ENCODE results near the gene MOB3A.
A peak's percentile ranks its signal among the peaks of the same experiment; 100 is the strongest.
"Not testable (repeated sequence)": the region's sequence is repeated elsewhere in the genome, so short reads cannot be mapped to it uniquely, and the experiment has no call there.

Gene MOB3A

GRCh38 chr19:2089727-2090053 is 6.4 kb downstream of the MOB3A start:
- no peak for TF ChIP-seq CTCF (IDR thresholded peaks at IDR 0.05; ENCODE audit: extremely low read depth, insufficient read depth, missing control alignments)
- in situ Hi-C loops (cut with MboI; ENCODE audit: low pct_unique_long_range_greater_than_20kb, low sequenced_read_pairs, unreplicated experiment) = no loop called here
- no peak for DNase-seq (ENCODE audit: low spot score)

- no peak for DNase-seq (ENCODE audit: low spot score)
- no peak for TF ChIP-seq CTCF (IDR thresholded peaks at IDR 0.05; ENCODE audit: extremely low read depth, insufficient read depth, missing control alignments)
- in situ Hi-C loops (cut with MboI; ENCODE audit: low pct_unique_long_range_greater_than_20kb, low sequenced_read_pairs, unreplicated experiment) = no loop called here
These were observed 7.0 kb downstream of the MOB3A start for GRCh38 chr19:2089001-2089711.

- in situ Hi-C loops (cut with MboI; ENCODE audit: low pct_unique_long_range_greater_than_20kb, low sequenced_read_pairs, unreplicated experiment) = no loop called here
- TF ChIP-seq CTCF (IDR thresholded peaks at IDR 0.05; ENCODE audit: extremely low read depth, insufficient read depth, missing control alignments) = peak; percentile 47
- peak; percentile 56 for DNase-seq (ENCODE audit: low spot score)
These were observed 8.5 kb downstream of the MOB3A start for GRCh38 chr19:2087621-2088100.

GRCh38 chr19:2086695-2087620 is 9.2 kb downstream of the MOB3A start:
- DNase-seq (ENCODE audit: low spot score) = peak; percentile 48
- in situ Hi-C loops (cut with MboI; ENCODE audit: low pct_unique_long_range_greater_than_20kb, low sequenced_read_pairs, unreplicated experiment) = not testable (repeated sequence)

DNA sequence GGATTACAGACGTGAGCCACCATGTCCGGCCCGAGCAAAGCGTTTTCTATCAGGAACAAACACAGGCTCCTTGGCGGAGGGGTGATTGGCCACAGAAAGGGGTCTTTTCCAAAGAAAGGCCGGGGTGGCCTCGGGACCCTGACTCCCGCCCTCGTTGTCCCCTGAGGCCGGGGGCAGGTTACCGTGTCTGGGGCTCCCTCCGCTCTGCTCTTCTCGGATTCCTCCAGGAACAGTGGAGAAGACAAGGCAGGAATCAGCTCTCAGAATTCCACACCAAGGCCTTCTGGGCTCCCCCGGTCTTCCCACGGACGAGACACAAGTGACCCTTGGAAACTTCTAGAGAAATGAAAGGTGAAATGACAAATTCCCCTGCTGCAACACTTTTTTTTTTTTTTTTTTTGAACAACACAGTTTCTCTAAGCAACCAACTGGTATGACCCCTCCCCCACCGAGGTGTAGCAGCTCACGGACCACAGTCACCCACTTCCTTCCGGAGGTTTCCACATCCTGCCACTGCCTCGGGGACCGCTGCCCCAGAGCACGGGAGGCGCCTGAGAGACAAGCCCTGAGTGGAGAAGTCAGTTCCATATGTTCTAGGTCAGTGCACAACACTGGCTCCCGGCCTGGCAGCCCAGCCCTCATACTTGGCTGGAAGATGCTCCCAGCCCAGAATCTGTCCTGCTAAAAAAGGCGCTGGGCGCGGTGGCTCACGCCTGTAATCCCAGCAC is 11.0 kb downstream of the MOB3A start:
- no peak for TF ChIP-seq CTCF (IDR thresholded peaks at IDR 0.05; ENCODE audit: extremely low read depth, insufficient read depth, missing control alignments)
- DNase-seq (ENCODE audit: low spot score) = peak; percentile 90
- in situ Hi-C loops (cut with MboI; ENCODE audit: low pct_unique_long_range_greater_than_20kb, low sequenced_read_pairs, unreplicated experiment) = no loop called here

GRCh38 chr19:2083174-2083854 is 12.8 kb downstream of the MOB3A start:
- TF ChIP-seq CTCF (IDR thresholded peaks at IDR 0.05; ENCODE audit: extremely low read depth, insufficient read depth, missing control alignments) = no peak
- DNase-seq (ENCODE audit: low spot score) = peak; percentile 63
- in situ Hi-C loops (cut with MboI; ENCODE audit: low pct_unique_long_range_greater_than_20kb, low sequenced_read_pairs, unreplicated experiment) = no loop called here
